HG03378 (cell line): Measurements from ENCODE around the gene TGFB3.

Experiments
- ATAC-seq: cut with Tn5 transposase; IDR thresholded peaks from one replicate; pipeline ENCODE4 v1.9.1; 2021; ENCODE audit warnings: mild to moderate bottlenecking, moderate library complexity; ENCODE audit not compliant: unreplicated experiment

The TGFB3 gene

GRCh38 chr14:75987201-75987970 is 5.6 kb upstream of the TGFB3 start:
- no peak for ATAC-seq

GRCh38 chr14:75986439-75986765 is 4.6 kb upstream of the TGFB3 start:
- ATAC-seq, result no peak

- peak; percentile 57 for ATAC-seq
Observed at GRCh38 chr14:75985618-75986438, 4.0 kb upstream of the TGFB3 start, which contains the start of gene IFT43. TSS of gene IFT43 (plus strand) at chr14:75985763. CDS start at chr14:75985787, 24 bp downstream.

- no peak for ATAC-seq
Observed at GRCh38 chr14:75984674-75985073, 2.9 kb upstream of the TGFB3 start.

GRCh38 chr14:75983019-75983358 is 1.2 kb upstream of the TGFB3 start:
- ATAC-seq, result no peak

GRCh38 chr14:75982266-75983018 is 647 bp upstream of the TGFB3 start:
- peak; percentile 36 for ATAC-seq

- no peak for ATAC-seq
Observed at GRCh38 chr14:75980856-75981255, 939 bp downstream of the TGFB3 start.

GRCh38 chr14:75979648-75980565 is 1.9 kb downstream of the TGFB3 start:
- no peak for ATAC-seq

GRCh38 chr14:75979071-75979571 is 2.7 kb downstream of the TGFB3 start:
- ATAC-seq, result no peak

- ATAC-seq, result no peak
Observed at GRCh38 chr14:75978249-75978731, 3.5 kb downstream of the TGFB3 start.

GRCh38 chr14:75977582-75977943 is 4.2 kb downstream of the TGFB3 start:
- no peak for ATAC-seq

GRCh38 chr14:75976826-75977581 is 4.8 kb downstream of the TGFB3 start:
- no peak for ATAC-seq

- ATAC-seq, result no peak
Observed at GRCh38 chr14:75972801-75973421, 8.9 kb downstream of the TGFB3 start.

GRCh38 chr14:75971509-75971908 is 10.3 kb downstream of the TGFB3 start:
- ATAC-seq, result no peak

- no peak for ATAC-seq
Observed at GRCh38 chr14:75970989-75971388, 10.8 kb downstream of the TGFB3 start.

- no peak for ATAC-seq
Observed at GRCh38 chr14:75969891-75970290, 11.9 kb downstream of the TGFB3 start.

GRCh38 chr14:75969126-75969525 is 12.7 kb downstream of the TGFB3 start:
- ATAC-seq, result no peak

- ATAC-seq, result no peak
Observed at GRCh38 chr14:75968456-75968855, 13.3 kb downstream of the TGFB3 start.

GRCh38 chr14:75967866-75968265 is 13.9 kb downstream of the TGFB3 start:
- no peak for ATAC-seq
